Hepatocyte (in vitro differentiated cells): ENCODE measurements around the gene ROBO1.

Source experiments
- EZH2 ChIP-seq: fragments of 200-600 bp; sonication (generic); IDR thresholded peaks from 2 replicates; pipeline ENCODE4 v1.6.1; 2016; ENCODE audit warnings: antibody characterized with exemption, mild to moderate bottlenecking, borderline replicate concordance
- TF ChIP-seq, protein P1 (sequence below): fragments of 200-600 bp; sonication (generic); IDR thresholded peaks from 2 replicates; pipeline ENCODE4 v1.5.1; 2016; ENCODE audit warnings: antibody characterized with exemption, mild to moderate bottlenecking; ENCODE audit not compliant: poor library complexity

DNA sequence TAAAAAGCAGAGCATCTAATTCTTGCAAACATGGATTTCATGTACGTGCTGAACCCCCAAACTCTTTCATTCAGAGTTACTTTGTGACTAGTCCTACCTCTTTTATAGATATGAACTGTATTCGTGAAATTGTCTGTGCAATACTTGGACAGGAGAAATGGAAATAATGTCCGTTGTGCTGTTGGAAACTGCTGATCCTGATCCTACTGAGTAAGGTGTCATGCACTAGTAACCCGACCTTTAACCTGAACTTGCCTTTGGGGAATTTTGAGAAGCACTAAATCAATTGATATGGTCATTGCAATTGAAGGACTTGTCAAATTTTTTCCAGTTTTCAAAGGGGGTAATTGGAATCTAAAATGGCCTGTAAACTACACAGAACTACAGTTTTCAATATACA is 856.4 kb downstream of the ROBO1 start:
- TF ChIP-seq EZH2, result no peak
- TF ChIP-seq, protein P1, sequence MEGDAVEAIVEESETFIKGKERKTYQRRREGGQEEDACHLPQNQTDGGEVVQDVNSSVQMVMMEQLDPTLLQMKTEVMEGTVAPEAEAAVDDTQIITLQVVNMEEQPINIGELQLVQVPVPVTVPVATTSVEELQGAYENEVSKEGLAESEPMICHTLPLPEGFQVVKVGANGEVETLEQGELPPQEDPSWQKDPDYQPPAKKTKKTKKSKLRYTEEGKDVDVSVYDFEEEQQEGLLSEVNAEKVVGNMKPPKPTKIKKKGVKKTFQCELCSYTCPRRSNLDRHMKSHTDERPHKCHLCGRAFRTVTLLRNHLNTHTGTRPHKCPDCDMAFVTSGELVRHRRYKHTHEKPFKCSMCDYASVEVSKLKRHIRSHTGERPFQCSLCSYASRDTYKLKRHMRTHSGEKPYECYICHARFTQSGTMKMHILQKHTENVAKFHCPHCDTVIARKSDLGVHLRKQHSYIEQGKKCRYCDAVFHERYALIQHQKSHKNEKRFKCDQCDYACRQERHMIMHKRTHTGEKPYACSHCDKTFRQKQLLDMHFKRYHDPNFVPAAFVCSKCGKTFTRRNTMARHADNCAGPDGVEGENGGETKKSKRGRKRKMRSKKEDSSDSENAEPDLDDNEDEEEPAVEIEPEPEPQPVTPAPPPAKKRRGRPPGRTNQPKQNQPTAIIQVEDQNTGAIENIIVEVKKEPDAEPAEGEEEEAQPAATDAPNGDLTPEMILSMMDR, result no peak
